NCI-H2029 treated with DMSO at 0.1 percent for 48 hours (cell line): Measurements from ENCODE around the gene TNPO3.
"Not testable (repeated sequence)": the region's sequence is repeated elsewhere in the genome, so short reads cannot be mapped to it uniquely, and the experiment has no call there.

Experiments used
- DNase-seq: peaks from one replicate; lab custom pipeline; 2025; lab: John Stamatoyannopoulos, UW

The TNPO3 gene

DNA sequence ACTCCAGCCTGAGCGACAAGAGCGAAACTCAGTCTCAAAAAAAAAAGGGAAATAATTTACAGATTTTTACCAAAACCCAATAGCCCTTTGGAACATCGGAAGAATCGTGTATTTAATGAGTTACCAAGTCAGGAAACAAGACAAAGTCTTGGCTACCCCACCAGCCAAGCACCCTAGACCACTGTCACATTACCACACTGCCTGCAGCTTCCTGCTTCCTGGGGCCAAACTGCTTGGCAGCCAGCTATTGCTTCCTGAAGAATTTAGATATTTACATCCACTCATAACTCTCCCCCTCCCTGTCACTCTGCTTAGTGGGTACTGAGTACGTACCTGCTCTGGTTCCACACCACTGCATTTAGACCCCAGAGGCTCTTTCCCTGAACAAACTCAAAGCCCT, 14.1 kb upstream of the TNPO3 start:
- DNase-seq, result no peak

DNA sequence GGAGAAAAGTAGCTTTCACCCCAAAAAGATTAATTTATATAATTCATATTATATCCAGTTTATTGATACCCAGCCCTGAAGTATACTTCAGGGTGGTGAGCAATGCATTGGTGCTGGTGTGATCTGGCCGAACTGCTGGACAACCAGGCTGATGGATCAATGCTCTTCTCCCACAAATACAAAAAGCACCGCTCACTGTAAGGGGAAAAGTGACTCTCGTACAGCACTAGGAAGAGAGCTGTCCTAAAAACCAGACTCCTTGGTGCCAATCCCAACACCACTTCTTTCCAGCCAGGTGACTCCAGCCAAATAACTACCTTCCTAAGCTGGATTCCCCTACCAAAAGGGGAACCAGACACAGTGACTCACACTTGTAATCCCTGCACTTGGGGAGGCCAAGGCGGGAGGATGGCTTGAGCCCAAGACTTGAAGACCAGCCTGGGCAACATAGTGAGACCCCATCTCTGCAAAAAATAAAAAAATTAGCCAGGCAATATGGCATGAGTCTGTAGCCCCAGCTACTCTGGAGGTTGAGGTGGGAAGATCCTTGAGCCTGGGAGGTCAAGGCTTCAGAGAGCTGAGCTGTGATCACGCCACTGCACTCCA, 13.1 kb upstream of the TNPO3 start:
- DNase-seq, result no peak

DNA sequence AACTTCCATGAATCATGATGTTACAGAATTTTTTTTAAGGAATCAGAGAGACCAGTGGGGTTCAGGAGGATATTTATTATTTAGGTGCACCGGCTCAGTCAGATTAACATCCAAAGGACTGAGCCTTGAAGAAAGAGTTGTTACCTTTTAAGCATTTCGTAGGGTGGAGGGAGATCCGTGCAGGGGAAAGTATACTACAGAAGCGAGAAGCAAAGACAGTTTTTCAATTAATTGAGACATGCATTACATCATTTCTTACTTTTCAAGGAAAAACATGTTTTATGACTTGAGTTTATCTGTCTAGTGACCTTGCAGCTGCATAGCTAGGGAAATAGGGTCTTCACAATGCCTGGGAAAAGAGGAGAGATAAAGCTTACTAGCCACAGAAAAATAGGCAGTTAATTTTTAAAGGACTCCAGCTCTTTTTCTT, 12.2 kb upstream of the TNPO3 start:
- not testable (repeated sequence) for DNase-seq

DNA sequence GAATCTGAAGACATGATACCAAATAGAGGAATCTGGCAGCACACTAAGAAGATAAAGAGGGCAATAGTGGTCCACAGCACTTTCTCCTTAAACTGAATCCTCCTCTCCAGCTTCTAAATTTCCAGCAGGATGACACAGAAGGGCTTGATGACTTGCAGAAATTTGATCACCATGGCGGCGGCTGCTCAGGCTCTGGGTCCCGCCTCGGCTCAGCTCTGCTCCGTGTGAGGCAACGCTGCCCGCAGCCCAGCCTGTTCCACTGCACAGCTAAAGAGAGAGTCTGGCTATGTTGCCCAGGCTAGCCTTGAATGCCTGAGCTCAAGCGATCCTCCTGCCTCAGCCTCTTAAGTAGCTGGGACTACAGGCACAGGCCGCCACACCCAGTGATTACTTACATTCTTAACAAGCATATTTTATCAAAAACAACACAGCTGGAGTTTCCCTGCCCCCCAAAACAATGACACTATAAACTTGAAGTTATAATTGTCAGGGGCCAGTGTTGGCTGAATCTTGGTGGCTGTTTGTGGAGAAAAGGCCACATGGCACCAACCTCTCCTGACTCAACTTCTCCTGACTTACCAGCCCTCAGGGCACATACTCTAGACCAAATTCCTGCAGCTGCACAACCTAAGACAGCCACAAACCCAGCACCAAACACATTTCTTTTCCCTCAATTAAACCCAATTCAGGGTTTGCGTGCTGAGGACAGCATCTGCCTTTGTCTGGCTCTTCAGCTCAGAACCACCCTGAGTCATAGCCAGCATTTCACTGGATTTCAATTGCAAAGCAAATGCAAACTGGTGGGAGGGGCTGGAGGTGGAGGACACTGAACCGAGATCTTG, 11.6 kb upstream of the TNPO3 start:
- DNase-seq, result no peak

DNA sequence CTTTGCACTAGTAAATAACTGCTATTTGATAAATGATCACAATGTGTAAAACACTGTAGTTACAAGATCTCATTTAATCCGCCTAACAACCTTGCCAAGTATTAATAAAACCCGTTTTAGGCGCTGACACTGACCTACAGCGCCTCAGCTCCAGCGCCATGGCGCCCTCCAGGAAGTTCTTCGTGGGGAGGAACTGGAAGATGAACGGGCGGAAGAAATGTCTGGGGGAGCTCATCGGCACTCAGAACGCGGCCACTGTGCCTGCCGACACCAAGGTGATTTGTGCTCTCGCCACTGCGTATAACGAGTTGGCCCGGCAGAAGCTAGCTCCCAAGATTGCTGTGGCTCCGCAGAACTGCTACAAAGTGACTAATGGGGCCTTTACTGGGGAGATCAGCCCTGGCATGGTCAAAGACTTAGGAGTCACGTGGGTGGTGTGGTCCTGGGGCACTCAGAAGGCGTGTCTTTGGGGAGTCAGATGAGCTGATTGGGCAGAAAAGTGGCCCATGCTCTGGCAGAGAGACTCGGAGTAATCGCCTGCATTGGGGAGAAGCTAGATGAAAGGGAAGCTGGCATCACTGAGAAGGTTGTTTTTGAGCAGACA, 1.1 kb upstream of the TNPO3 start:
- DNase-seq, result no peak

DNA sequence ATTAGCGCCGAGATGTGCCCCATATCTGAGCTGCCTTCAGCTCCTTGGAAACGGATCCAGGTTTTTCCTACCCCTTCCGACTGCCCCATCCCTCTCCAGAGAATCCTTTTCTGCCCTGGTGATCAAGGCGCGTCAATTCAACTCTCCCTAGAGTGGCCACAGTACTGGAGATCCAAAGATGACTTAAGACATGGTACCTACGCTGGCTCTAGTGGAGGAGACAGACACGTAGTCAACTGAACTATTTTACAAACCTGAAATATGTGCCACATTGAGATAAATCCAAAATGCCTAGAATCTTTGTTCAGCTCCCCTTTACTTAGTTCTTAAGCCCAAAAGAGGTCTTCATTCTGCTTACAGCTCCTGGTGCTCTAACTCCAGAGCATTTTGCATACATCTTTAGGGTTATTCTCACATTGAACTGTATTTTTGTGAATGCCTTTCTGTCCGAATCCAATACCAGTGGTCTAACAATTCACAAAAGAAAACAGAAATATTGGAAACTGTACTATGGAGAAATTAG, 444 bp upstream of the TNPO3 start:
- DNase-seq, result peak; percentile 61

DNA sequence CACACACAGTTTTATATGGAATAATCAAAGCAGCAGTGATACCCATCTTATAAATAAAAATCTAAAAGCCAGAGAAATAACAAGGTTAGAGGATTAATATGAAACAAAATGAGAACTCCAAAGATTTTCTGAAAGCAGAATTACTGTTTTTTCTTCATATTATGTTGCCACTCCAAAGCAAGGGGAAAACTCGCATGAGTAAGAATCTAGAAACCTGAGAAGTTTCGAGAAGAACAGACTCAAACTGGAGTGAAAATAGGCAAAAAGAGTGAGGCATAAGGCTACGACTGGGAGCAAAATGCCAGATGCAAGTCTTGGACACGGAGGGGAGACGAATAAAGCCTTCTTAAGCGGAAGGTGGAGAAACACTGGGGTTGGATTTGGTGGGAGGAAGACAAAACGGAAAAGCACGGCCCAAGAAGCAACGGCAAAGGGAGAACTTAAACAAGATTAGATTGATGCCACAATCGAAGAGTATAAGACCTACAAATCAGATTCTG, 923 bp downstream of the TNPO3 start:
- DNase-seq, result no peak

DNA sequence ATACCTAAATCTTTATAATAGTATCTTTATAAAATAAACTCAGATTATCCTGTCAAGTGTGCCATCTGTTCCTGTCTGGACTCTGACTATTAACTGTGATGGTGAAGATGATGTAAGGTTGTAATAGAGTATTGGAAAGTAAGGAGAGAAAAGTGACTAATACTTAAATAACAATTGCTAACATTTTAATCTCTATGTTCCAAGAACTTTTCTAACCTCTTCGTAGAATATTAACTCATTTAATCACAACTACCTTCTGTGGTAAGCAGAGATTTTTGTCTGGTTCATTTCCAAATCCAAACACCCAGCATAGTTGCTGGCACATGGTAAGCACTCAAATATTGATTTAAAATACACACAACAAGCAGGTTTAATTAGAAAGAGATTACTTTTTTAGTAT, 2.5 kb downstream of the TNPO3 start:
- DNase-seq, result no peak

DNA sequence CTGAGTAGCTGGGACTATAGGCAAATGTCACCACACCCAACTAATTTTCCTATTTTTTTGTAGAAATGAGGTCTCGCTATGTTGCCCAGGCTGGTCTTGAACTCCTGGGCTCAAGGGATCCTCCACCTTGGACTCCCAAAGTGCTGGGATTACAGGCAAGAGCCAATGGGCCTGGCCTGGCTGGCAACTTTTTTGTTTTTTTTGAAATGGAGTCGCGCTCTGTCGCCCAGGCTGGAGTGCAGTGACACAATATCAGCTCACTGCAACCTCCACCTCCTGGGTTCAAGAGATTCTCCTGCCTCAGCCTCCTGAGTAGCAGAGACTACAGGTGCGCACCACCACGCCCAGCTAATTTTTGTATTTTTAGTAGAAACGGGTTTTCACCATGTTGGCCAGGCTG, 3.5 kb downstream of the TNPO3 start:
- not testable (repeated sequence) for DNase-seq

DNA sequence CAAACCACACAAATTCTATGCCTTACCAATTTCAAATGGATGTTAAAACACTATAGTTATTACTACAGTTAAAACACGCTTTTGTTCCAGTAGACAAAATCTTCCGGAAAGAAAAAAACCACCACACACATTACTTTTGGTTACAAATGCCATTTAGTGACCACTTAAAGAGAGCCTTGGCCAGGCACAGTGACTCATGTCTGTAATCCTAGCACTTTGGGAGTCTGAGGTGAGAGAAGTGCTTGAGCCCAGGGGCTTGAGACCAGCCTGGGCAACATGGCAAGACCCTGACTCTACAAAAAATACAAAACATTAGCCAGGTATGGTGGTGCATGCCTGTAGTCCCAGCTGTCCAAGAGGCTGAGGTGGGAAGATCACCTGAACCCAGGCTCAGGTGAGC, 7.2 kb downstream of the TNPO3 start:
- no peak for DNase-seq

DNA sequence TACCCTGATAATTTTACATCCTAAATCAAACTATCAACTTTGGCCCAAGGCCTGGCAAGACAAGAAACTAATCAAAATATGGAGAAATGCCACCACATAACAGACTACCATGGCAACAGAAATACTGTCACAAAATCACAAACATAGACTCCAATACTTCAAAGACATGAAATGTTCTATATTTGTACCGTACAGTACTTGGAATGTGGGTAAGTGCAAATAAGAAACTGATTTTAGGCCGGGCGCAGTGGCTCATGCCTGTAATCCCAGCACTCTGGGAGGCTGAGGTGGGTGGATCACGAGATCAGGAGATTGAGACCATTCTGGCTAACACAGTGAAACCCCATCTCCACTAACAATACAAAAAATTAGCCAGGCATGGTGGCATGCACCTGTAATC, 9.2 kb downstream of the TNPO3 start:
- no peak for DNase-seq

DNA sequence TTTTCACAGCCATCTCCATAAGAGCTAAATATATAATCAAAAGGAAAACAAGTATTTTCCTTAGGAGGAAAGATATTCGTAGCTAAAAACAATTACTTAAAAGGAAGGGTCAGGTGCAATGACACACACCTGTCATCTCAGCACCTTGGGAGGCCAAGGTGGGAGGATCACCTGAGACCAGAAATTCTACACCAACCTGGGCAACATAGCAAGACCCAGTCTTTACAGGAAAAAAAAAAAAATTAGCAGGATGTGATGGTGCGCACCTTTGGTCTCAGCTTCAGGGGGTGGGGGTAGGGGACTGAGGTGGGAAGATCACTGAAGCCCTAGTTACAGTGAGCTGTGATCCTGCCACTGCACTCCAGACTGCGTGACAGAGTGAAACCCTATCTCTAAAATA, 11.9 kb downstream of the TNPO3 start:
- DNase-seq, result no peak

DNA sequence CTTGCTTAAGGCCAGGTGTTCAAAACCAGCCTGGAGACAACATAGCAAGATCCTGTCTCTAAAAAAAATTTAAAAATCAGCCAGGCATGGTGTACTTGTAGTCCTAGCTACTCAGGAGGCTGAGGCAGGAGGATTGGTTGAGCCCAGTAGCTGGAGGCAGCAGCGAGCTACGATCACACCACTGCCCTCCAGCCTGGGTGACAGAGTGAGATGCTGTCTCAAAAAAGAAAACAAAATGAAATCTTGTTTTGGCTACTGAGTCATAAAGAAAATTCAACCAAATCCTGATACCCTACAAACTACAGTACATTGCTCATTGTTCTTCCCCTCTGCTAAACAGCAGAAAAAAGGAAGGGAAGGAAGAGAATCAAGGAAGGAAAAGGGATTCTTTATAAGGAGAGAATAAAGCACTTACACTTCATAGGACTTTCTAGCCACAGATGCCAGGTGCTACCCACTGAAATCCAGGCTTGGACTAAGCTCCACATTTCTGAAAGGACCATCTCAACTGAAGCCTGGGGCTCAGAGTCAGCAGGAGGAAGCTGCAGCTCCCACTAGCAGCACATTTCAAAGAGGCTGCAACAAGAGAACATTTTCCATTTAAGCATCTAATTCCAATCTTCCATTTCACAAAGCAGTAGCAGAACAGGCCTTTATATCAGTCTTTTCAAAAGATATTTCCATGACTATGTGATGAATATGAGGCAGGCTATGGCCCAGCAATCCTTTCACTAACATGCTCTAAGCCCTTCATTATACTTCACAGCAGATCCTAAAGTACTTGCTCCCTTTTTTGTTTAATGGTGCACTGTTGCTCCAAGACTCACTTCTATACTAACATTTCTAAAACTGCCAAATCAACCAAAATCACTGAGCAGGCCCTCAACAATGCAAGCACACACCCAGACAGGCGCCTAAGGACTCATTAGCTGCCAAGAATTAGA, 13.5 kb downstream of the TNPO3 start:
- no peak for DNase-seq

DNA sequence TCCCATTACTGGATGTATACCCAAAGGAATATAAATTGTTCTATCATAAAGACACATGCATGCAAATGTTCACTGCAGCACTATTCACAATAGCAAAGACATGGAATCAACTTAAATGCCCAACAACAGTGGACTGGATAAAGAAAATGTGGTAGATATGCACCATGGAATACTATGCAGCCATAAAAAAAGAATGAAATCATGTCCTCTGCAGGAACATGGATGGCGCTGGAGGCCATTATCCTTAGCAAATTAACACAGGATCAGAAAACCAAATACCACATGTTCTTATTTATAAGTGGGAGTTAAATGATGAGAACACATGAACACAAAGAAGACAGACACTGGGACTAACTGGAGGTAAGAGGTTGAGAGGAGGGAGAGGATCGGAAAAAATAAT, 16.4 kb downstream of the TNPO3 start:
- not testable (repeated sequence) for DNase-seq

DNA sequence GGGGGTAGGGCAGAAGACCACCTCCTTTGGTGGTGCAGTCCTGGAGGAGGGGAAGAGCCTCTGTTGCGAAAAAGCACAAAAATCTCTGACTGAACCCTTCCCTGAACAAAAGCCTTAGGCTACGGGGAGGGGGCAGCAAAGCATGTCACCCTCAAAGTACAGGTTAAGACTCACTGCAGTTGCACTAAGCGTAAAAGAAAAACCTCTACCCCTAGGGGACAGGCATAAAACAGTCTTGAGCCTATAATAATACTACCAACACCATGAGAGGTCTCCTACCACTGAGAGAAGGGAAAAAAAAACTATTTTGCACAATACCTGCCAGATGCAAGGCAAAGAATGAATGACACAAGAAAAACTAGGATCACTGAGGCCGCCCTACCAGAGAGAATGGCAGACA, 17.3 kb downstream of the TNPO3 start:
- no peak for DNase-seq

DNA sequence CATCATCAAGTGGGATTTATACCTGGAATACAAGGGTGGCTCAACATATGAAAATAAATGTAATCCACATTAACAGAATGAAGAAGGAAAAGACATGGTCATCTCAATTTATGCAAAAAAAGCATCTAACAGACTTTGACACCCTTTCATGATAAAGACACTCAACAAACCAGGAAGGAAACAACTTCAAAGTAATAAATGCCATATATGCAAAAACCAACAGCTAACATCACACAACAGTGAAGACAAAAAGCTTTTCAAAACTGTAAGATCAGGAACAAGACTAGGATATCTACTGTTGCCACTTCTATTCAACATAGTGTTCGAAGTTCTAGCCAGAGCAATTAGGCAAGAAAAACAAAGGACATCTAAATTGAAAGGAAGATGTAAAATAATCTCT, 22.9 kb downstream of the TNPO3 start:
- DNase-seq, result no peak

DNA sequence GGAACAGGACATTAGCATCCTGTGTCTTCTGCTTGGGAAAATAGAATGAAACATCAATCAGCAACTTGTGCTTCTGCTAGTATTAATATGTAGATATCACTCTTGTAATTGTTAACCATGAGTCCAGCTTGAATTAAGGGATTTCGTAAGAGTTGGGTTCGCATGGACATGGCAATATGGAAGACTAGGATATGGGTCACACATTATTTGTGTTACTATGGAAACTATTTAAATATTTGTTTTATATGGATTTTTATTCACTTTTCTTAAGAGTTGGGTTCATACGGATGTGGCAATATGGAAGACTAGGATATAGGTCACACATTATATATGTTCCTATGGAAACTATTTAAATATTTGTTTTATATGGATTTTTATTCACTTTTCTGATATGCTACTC, 24.5 kb downstream of the TNPO3 start:
- no peak for DNase-seq

DNA sequence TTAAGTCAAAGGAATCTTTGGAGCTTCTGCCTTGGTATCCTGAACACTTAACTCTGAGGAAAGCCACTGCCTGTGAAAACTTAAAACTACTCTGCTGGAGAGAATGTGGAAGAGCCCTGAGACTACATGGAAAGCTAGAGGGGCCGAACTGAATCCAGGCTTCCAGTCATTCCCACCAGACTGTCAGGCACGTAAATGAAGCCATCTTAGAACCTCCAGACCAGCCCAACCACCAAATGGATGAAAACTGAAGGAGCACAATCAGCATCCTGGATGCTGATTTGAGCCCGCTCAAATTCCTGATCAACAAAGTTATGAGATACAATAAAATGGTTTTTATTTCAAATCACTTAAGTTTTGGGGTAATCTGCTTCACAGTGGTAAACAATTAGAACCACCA, 30.8 kb downstream of the TNPO3 start:
- no peak for DNase-seq

DNA sequence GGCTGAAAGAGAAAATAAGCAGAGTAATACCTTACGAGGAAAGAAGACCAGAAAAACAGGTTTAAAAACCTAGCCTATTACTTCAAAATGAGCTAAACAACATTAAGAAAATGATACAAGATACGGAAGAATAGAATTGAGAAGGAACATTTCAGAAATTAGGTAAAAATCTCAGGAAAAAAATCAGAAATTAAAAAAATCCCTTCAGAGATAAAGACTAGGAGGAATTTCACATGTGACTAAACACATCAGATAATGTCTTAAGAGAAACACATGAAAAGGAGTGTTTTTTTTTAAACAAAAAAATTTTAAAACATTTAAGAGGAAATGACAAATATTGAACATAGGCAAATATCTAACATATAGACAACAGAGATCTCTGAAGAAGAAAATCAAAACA, 33.3 kb downstream of the TNPO3 start:
- no peak for DNase-seq

DNA sequence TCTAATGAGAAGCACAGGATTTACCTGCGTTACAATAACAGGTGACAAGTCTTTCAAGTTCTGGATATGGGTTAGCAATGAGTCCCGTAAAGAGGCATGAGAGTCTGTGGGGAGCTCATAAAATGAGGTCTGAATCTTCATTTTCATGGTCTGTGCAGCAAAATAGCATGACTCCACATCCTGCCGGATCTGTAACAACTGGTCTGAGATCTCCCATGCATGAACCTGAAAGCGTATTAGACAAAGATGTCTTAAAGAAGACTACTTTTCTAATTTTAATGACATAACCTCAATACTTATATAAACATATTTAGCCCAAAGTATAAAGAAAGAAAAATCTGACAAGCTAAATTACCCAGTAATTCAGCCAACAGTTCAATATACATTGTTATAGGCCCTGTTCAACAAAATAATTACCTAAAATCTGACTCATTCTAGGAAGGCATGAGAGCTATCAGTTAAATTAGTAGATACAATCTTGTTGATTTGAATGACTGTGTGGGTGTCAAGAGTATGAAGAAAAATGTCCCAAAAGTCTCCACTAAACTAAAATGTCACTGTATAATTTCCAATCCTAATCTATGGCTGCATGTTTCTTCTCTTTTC, 36.9 kb downstream of the TNPO3 start:
- DNase-seq, result no peak

DNA sequence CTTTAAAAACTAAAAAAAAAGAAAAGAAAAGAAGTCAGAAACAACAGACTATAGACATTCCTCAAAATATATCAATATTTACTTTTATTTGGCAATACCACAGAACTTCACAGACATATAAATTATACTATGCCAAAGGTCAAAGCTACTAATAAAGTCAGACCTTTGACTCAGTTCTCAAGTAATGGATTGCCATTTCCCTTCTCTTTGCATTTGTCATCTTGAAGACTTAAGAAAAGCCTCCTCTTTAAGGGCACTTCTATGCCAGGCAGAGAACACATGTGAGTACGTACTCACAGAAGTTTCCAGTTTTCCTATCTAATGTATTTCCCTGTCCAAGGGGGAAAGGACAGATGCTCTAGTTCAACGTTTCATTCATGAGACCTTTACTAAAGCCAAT, 37.6 kb downstream of the TNPO3 start:
- DNase-seq, result no peak
